HG02798 (cell line): ENCODE measurements around the gene PRDX2.
"Not testable (repeated sequence)": the region's sequence is repeated elsewhere in the genome, so short reads cannot be mapped to it uniquely, and the experiment has no call there.

Experiments used
- ATAC-seq: cut with Tn5 transposase; IDR thresholded peaks from one replicate; pipeline ENCODE4 v1.9.1; 2021; ENCODE audit warnings: mild to moderate bottlenecking; ENCODE audit not compliant: unreplicated experiment, poor library complexity

The PRDX2 gene

GRCh38 chr19:12801466-12802266 is at the start of gene PRDX2, which contains the start of gene THSD8:
TSS of gene PRDX2 (minus strand) at chr19:12801800. CDS start at chr19:12801261, 539 bp downstream.
TSS of gene THSD8 (plus strand) at chr19:12802069. CDS start at chr19:12802072, 3 bp downstream.
- peak; percentile 49 for ATAC-seq

GRCh38 chr19:12847159-12848139 is 45.8 kb upstream of the PRDX2 start:
- ATAC-seq: peak; percentile 74

DNA sequence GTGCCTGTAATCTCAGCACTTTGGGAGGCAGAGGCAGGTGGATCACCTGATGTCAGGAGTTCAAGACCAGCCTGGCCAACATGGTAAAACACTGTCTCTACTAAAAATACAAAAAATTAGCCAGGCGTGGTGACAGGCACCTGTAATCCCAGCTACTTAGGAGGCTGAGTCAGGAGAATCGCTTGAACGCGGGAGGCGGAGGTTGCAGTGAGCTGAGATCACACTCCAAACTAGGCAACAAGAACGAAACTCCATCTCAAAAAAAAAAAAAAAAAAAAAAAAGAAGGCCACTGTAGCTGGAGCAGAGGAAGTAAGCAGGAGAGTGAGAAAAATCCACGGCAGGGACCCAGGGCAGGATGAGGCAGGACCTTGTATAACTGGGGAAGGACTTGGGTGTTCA is 45.0 kb upstream of the PRDX2 start:
- not testable (repeated sequence) for ATAC-seq

DNA sequence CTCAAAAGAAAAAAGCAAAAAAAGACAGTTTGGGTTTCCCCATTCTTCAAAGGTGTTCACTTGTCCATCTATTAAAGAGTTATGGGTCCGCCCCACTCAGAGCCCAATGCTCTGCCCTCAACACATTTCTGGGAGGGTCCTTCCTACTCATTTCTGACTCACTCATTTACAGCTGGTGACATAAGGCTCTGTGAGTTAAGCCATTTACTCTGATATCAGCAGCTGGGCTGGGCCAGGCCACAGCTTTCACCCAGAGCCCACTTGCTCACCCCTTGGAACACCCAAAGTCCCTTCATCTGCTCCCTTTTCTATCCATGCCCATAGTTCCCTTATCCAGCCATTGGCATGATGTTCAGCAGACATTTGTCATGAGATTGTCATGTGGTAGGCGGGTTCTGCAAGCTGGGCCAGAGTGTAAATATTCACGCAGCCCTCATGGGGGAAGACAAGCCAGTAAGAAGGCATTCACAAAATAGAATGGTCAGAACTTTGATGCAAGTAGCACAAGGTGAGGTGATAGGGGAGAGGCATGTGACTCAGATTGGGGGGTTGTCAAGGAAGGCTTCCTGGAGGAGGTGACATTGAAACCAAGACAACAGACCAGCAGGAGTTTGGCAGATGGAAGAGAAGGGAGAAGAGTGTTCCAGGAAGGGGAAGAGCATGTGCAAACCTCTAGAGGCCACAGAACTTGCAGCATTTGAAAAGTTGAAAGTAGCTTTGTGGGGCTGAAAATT is 42.6 kb upstream of the PRDX2 start:
- ATAC-seq: no peak

DNA sequence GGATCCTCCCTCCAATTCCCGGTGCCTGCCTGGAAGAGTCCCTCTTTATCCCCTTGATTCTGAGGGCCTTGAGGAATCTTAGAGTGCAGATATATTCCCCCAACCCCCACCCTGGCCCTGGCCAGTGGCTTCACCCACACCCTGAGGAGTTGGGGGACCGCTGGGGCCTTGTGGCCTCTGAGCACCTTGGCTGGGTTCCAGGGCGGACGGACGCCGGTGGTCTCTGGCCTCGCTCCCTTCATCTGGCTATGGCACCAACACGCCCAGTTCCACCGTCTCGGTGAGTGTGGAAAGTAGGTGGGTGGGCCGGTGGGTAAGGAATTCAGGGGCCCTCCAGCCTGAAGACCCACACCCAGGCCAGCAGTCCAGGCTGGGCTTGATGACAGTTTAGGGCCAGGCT is 41.7 kb upstream of the PRDX2 start:
- ATAC-seq: no peak

DNA sequence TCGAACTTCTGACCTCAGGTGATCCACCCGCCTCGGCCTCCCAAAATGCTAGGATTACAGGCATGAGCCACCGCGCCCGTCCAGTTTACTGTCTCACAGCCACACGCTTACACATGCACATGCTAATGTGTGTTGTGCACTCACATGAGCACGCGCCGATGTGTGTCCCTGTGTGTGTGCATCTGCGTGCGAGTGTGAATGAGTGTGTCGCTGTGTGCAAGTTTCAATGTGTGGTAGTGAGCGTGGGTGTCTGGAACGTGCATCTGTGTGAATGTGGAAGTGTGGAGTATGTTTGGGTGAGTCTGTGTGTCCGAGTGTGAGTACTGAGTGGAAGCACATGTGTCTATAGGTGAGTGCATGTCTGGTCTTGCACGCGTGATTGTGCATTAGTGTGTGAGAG is 40.9 kb upstream of the PRDX2 start:
- no peak for ATAC-seq

GRCh38 chr19:12841094-12841493 is 39.5 kb upstream of the PRDX2 start:
- ATAC-seq: no peak

DNA sequence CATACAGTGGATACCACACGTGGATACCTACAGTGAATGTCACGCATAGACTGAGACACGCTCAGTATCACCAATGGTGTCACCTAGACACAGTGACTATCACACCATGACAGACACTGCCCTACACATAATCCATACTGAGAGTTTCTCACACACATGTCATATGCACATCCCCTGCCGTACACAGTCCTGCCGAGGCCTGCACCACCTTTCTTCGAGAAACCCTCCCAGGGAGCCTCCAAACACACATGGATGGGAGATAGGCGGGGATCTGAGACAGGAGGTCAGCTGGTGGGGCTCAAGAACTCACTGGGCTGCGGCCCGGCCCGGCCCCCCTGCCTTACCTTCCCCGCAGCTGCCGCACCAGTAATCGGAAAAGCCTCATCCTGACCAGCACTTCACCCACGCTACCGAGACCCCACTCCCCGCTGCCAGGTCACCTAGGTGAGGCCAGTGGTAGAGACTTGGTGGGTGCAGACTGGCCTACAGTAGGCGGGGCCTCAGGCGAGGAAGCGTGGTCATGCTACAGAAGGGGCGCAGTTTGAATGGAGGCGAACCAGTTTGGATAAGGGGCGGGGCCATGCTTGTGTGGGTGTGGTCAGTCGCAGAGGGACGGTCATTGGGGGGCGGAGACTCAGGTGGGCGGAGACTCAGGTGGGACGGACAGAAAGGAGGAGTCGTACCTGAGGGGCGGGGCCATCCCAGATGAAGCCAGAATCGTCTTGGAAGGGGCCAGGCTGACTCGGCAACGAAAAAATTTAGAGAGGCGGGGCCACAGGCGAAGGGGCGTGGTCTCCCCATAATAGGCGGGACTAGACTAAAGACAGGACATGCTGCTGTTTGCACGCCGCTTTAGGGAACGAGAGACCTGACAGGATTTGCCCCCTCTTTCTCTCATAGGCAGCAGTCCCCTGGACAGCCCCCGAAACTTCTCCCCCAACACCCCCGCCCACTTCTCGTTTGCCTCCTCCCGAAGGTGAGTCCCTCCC is 38.8 kb upstream of the PRDX2 start:
- ATAC-seq: no peak

- ATAC-seq: no peak
Measured at GRCh38 chr19:12838886-12839756, 37.5 kb upstream of the PRDX2 start.

DNA sequence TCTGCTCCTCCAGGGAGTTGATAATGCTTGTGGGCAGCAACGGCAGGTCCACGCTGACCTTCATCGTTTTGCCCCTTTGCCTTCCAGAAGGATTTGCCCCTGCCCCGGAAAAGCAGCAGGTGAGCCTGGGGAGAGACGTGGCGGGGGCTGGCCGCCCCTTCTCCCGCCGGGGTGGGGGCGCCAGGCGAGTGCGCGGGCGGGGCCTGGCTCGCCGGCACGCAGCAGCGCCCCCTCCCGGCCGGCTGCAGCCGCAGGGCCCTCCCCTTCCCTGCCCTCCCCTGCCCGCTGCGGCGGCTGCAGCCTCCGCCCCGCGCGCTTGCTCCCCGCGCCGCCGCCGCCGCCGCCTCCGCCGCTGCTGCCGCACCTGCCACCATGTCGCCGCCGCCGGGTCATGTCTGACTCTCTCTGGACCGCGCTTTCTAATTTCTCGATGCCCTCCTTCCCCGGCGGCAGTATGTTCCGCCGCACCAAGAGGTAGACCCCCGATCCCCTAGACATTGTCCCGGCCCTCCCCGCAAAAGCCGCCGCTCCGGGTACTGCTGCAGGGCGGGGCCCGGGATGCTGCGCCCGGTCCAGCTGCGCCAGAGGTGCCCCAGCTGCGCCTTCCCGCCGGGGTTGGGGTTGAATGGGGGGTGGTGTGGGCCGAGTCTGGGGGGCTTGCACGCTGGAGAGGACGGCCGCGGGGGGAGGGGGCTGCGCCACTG is 36.7 kb upstream of the PRDX2 start, which contains the start of gene MAST1:
Gene MAST1, plus strand, starts transcription at position 334 of the 704 bp plus-strand sequence. Its CDS starts 58 bp downstream, at position 392.
- no peak for ATAC-seq

DNA sequence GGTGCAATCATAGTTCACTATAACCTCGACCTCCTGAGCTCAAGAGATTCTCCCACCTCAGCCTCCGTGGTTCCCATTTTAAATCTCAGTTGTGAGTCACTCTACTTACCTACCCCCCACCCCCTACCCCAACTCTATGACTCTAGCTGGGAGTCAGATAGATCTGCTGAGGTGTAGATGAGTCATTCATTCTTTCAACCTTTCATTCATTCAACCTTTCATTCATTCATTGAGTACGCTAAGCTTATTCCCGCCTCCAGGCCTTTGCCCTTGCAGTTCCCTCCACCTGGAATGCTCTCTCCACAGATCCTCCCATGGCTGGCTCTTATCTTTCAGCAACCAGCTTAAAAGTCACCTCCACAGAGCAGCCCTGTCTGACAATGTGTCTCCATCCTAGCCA is 35.6 kb upstream of the PRDX2 start:
- no peak for ATAC-seq

DNA sequence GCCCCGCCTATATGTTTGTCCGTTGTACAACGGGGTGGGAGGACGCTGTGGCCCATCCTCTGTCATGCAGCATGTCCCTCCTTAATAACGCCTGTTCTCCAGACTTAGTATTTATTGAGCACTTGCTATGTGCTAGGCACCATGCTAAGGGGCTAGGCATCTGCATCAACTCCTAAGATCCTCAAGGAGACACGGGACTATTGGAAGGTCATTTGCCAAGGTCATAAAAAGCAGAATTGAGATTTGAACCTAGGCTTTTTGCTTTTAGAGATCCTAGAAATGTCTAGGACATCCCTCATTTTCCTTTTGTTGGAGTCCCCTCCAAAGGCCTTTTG is 34.9 kb upstream of the PRDX2 start:
- no peak for ATAC-seq

GRCh38 chr19:12834976-12835757 is 33.6 kb upstream of the PRDX2 start:
- ATAC-seq: no peak

DNA sequence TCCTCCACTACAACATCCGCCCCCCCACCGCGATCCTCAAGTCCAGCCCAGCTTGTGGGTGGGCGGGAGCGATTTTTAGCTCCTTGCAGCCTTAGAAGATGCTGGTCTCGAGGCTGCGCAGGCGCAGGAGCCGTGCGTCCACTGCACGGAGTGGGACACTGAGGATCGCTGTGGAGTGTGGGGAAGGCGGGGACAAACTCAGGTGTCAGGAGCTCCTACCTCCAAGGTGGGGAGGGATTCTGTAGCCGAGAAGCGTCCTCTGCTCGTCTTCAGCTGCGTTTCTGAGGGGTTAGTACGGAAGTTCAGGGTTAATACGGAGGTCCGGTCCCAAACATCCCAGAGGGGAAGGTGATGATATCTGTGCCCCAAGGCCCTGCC is 33.0 kb upstream of the PRDX2 start, which contains the start of gene RTBDN:
Gene RTBDN, minus strand, starts transcription at position 14 of the 378 bp plus-strand sequence. CDS start 4,600 bp downstream, outside the sequence.
- ATAC-seq: no peak

GRCh38 chr19:12833738-12834565 is 32.4 kb upstream of the PRDX2 start:
- no peak for ATAC-seq

- ATAC-seq: no peak
Measured at GRCh38 chr19:12833418-12833737, 31.8 kb upstream of the PRDX2 start.
